HG02981 (cell line): ENCODE data around the gene AGBL1.

Source experiments
- ATAC-seq: cut with Tn5 transposase; IDR thresholded peaks from one replicate; pipeline ENCODE4 v1.9.1; 2021; ENCODE audit warnings: mild to moderate bottlenecking, moderate library complexity; ENCODE audit not compliant: unreplicated experiment

The AGBL1 gene

DNA sequence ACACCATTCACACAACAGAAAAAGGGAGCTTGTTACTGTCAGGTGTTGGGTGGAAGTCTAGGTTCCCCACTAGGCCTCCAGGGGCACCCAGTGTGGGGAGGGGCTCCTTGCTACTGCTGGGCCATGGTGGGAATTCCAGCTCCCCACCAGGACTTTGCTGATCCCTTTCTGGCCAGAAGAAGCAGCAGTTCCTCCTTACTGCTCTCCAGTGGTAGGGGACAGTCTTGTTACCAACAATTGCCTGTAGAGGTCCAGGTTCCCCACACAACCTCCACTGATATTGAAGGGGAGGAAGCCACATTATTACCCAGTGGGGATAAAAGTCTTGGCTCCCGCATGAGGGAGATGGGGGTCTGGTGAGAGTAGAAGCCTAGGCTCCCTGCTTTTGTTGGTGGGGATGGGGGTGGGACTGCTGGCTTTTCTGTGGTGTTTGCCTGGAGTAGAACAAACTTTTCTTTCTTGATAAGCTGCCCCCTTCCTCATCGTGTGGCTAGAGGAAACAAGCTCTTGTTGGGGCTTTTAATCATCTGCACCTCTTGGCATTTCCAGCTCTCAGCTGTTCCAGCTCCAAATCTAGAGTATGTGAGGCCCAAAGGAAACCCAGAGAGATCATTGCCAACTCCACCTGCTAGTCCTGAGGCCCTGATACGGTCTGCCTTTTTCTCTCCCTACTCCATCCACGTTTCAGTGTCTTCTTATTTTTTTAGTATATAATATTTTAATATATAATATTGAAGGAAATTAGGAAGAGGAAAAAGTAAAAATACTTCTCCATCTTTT lies 824.2 kb downstream of the AGBL1 start:
- ATAC-seq = no peak

DNA sequence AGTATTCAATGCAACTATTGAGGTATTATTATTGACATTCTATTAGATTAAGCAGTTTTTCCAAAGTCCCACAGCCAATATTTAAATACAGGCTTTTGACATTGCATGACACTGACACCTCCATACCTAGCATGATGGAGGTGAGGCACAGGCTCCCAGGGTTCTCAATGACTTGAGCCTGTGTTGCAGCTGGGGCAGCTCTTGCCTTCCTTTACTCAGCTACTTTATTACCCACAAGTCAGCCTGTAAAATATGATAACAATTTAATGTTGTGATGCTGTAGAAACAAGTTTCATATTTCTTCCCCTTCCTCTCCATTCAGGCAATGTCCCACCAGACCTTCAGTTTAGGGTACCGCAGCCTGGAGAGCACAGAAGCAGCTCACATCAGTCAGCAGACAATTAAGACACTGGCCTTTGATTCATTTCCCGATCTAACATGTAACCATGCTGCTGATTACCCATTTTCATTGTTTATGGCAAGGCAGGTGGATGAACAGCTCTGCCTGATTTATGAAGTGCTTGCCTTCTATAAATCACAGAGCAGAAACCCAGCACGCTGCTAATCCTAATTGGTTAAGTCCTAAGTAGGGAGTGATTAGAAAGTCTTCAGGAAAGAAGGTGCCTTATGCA lies 826.1 kb downstream of the AGBL1 start:
- no peak for ATAC-seq

GRCh38 chr15:86906376-86906775 lies 826.7 kb downstream of the AGBL1 start:
- ATAC-seq = no peak

- ATAC-seq = no peak
Measured at GRCh38 chr15:86911022-86911421, 831.4 kb downstream of the AGBL1 start.

GRCh38 chr15:86912661-86913060 lies 833.0 kb downstream of the AGBL1 start:
- ATAC-seq = no peak

DNA sequence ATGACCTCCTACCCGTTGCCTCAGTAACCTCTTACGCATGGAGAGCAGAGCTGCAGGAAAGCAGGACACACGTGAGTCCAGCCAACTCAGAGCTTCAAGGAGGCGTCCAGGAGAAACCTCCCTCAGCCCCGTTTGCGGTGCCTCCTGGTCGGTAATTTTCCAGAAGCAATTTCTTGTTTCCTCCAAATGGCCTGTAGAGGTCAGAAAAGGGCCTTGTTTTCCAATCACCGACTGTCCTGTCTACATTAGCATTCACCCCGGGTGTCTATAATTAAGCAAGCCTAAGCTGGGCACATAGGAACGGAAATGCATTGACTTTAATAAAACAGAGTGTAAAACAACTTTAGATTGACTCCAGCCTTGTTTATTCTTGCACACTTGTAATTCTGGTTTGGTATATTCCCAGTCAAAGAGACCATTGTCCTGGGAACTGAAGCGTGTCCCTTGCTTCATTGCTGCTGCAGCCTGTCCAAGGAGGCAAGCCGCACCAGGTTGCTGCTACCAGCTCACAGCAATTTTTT lies 836.2 kb downstream of the AGBL1 start:
- no peak for ATAC-seq

GRCh38 chr15:86916671-86917360 lies 837.1 kb downstream of the AGBL1 start:
- ATAC-seq = no peak

DNA sequence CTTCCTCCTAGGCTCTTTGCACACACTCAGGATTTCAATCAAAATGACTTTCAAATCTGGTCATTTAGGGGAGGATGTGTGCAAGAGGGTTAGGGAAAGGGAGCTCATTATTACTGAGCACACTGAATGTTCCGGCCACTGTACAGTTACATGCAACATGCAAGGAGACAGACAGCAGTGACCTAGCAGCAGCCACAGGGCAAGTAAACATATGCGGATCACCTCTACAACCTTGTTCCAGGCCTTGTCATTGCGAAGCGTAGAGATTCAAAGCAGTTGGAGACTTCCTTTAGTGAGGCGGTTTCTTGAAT lies 837.6 kb downstream of the AGBL1 start:
- ATAC-seq = no peak

- ATAC-seq = no peak
Measured at GRCh38 chr15:86919581-86919980, 839.9 kb downstream of the AGBL1 start.

GRCh38 chr15:86929461-86929860 lies 849.8 kb downstream of the AGBL1 start:
- no peak for ATAC-seq

GRCh38 chr15:86932456-86932855 lies 852.8 kb downstream of the AGBL1 start:
- ATAC-seq = no peak

- ATAC-seq = no peak
Measured at GRCh38 chr15:86935841-86936240, 856.2 kb downstream of the AGBL1 start.

DNA sequence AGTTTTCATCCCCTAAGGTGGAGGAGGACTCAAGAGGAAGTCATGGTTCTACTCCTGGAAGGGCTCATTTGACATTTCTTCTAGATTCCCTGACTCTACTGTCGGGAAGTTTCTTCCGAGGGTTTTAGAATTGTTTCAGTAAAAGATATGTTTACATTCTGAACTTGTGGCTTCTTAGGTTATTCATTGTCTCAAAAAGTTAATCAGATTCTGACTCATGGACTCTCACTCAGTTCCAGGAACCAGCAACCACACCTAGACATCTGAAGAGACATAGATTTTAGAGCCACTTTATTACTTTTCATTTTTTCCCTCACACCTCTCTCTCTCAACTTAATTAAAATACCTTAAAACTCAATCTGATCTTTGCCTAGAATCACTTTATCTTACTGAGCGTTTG lies 862.6 kb downstream of the AGBL1 start:
- ATAC-seq = no peak

GRCh38 chr15:86948719-86949118 lies 869.0 kb downstream of the AGBL1 start:
- no peak for ATAC-seq

DNA sequence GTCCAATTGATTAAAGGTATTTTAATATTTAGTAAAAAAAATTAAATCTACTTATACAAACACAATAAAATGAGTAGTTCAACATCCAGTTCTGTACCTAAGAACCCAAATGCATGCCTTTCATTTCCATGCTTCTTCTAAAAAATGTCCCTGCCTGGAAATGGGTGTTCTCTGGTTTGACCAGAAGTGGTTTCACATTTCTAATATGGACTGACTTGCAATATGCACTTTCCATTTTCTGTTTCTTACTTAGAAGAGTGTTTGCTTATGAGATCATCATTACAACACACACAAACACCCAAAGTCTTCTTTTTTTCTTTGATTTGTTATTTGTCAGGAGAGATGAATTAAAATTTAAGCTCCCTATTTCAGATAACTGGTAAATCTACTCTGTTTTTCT lies 879.6 kb downstream of the AGBL1 start:
- ATAC-seq = no peak

GRCh38 chr15:86961669-86962068 lies 882.0 kb downstream of the AGBL1 start:
- no peak for ATAC-seq

DNA sequence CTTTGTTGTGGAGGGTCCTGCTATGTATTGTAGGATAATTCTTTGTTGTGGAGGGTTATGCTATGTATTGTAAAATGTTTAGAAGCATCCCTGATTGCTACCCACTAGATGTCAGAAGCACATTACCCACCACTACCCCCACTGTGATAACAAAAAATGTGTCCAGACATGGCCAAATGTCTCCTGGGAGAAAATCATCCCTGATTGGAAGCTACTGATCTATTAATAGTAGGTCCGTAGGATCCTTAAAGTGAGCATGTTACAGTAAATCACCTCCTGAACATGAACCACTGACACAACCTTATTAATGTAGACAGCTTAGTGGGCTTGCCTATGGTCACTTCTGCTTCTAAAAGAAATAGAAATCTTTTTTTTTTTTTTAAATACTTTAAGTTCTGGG lies 884.6 kb downstream of the AGBL1 start:
- ATAC-seq = no peak

GRCh38 chr15:86968244-86968643 lies 888.6 kb downstream of the AGBL1 start:
- no peak for ATAC-seq

- ATAC-seq = no peak
Measured at GRCh38 chr15:86969364-86969763, 889.7 kb downstream of the AGBL1 start.

- ATAC-seq = no peak
Measured at GRCh38 chr15:86973284-86973844, 893.7 kb downstream of the AGBL1 start.

- no peak for ATAC-seq
Measured at GRCh38 chr15:86988033-86988432, 908.4 kb downstream of the AGBL1 start.

- no peak for ATAC-seq
Measured at GRCh38 chr15:87021751-87022150, 942.1 kb downstream of the AGBL1 start.
